GM19099 (cell line): Measurements from ENCODE around the gene OR7C2.

Experiments used
- POLR2A ChIP-seq: IDR thresholded peaks from 3 replicates; pipeline ENCODE4 v1.6.1; 2011; ENCODE audit warnings: low read depth; ENCODE audit not compliant: insufficient read length; ENCODE audit errors: extremely low read depth

Gene OR7C2

DNA sequence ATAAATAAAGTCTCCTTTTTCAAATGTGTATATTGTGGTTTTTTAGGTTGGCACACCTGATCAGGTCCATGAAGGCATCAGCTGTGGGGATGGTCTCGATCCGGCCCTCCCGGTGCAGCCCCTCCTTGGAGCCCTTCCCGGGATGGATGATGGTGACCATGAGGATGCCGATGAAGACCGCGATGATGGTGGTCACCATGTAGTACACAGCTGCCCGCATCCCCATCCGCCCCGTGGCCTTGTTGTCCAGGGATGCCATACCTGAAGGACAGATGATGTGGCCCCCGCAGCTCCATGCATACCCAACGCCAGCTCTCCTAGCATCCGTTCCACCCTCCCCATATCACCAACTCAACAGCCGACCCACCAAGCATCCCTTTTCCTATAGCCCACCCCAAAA lies 27.0 kb downstream of the OR7C2 start:
- no peak for TF ChIP-seq POLR2A

DNA sequence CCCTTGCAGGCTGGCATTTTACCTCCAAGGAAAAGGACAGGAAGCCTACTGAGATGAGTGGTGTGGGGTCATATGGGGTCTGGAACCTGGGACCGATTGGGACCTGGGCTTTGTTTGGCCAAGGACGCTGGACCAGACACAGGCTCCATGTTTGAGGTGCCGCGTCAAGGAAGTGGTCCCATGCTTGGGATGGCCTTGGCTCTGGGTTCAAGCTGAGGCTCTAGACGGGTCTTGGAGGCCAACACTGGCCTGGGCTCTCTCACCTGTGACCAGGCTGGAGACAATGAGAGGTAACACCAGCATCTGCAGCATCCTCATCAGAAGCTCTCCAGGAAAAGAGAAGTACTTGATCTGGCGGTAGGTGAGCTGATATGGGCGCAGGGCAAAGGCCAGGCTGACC lies 30.2 kb downstream of the OR7C2 start:
- no peak for TF ChIP-seq POLR2A

GRCh38 chr19:14972676-14973075 lies 31.4 kb downstream of the OR7C2 start:
- no peak for TF ChIP-seq POLR2A

DNA sequence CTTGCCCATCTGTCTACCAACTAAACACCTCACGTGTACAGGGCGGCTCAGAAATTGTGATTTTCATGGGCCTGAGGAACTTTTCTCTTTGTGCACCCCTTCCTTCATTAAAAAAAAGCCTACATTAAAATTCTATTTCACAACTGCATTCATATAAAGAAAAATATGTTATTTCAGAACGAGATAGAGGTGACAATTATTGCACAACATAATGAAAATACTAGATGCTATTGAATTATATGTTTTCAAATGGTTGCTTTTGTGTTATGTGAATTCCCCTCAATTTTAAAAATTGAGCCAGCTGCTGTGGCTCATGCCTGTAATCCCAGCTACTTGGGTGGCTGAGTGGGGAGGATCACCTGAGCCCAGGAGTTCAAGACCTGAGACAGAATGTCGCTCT lies 33.2 kb downstream of the OR7C2 start:
- no peak for TF ChIP-seq POLR2A

DNA sequence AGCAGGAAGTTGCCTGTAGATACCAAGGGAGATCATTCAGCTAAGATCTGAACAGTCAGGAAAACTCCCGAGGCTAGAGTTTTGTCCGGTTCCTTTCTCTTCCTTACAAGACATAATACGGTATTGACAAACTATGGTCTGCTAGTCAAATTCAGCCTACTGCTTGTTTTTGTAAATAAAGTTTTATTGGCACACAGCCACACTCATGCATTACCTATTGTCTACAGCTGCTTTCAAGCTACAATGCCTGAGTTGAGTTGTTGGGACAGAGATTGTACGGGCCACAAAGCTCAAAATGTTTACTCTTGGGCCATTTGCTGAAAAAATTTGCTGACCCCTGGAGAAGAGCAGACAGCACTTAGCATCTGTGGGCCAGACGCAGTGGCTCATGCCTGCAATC lies 35.8 kb downstream of the OR7C2 start:
- no peak for TF ChIP-seq POLR2A

GRCh38 chr19:14978161-14978776 lies 37.0 kb downstream of the OR7C2 start:
- TF ChIP-seq POLR2A, result no peak

- TF ChIP-seq POLR2A, result no peak
These were observed 38.4 kb downstream of the OR7C2 start, which contains the start of gene SLC1A6 for GRCh38 chr19:14979476-14980255. Gene SLC1A6 (minus strand): TSS chr19:14979864. CDS start chr19:14972910, 6,954 bp downstream.

DNA sequence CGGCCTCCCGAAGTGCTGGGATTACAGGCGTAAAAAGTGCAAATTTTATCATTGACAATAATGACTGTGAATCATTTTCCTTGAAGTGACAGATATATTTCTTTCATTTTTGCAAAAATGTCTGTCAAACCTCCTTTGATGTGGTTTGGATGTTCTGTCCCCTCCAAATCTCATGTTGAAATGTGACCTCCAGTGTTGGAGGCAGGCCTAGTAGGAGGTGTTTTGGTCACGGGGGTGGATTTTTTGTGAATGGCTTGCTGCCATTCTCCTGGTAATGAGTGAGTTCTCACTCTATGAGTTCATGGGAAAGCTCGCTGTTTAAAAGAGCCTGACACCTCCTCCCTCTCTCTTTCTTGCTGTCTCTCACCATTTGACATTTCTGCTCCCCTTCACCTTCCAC lies 43.8 kb downstream of the OR7C2 start:
- TF ChIP-seq POLR2A, result no peak
